CMK (cell line): Measurements from ENCODE around the gene SLC4A11.
"Not testable (repeated sequence)": the region's sequence is repeated elsewhere in the genome, so short reads cannot be mapped to it uniquely, and the experiment has no call there.

ENCODE experiments used
- DNase-seq: peaks from one replicate; pipeline ENCODE4 v3.0.0-alpha.2; 2010; ENCODE audit warnings: low read depth

The SLC4A11 gene

DNA sequence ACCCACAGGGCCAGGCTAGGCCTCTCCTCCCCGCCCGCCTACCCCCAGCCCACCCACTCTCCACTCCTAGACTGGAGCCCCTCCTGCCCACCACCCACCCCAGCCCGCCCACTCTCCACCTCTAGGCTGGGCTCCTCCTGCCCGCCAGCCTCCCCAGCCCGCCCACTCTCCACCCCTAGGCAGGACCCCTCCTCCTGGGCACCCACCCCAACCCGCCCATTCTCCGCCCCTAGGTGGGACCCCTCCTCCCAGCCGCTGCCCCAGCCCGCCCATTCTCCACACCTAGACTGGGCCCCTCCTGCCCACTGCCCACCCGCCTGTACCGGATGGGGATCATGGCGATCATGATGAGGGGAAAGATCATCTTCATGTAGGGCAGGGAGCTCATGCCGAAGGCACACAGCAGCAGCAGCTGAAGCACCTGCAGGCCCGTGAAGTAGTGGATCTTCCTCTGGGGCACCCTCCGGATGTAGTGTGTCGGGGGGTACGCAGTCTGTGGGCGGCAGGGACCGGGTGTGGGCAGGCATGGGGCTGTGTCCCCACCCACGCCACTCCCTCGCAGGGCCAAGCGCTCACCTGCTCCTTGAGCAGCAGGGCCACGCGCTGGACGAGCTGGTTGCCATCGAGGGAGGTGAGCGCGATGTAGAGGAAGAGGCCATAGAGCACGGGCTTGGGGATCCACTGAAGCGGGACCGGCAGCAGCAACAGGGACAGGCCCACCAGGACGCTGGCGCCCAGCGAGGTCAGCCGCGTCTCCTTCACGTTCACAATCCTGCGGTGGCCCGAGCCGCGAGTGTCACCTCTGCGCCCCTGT, 10.8 kb downstream of the SLC4A11 start:
- DNase-seq, result no peak

GRCh38 chr20:3227506-3227905, 11.5 kb downstream of the SLC4A11 start:
- no peak for DNase-seq

DNA sequence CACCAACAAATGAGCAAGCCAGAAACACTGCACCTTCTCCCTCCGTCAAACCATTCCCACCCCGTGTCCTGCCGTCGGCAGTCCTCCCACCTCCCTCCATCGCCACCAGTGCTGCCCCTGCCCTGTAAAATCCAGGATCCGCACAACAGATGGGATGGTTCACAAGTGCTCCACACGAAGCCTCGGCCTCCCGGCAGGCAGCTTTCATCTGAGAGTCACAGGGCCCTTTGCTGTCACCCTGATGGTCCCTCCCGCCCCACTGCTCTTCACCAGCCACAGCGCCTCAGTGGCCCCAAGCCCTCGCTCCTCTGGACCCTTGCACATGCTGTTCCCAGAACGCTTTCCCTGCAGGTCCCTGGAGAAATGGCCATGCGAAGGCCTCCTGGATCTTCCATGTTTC, 12.1 kb downstream of the SLC4A11 start:
- DNase-seq, result no peak

- DNase-seq, result no peak
Measured at GRCh38 chr20:3226093-3226492, 12.9 kb downstream of the SLC4A11 start.

DNA sequence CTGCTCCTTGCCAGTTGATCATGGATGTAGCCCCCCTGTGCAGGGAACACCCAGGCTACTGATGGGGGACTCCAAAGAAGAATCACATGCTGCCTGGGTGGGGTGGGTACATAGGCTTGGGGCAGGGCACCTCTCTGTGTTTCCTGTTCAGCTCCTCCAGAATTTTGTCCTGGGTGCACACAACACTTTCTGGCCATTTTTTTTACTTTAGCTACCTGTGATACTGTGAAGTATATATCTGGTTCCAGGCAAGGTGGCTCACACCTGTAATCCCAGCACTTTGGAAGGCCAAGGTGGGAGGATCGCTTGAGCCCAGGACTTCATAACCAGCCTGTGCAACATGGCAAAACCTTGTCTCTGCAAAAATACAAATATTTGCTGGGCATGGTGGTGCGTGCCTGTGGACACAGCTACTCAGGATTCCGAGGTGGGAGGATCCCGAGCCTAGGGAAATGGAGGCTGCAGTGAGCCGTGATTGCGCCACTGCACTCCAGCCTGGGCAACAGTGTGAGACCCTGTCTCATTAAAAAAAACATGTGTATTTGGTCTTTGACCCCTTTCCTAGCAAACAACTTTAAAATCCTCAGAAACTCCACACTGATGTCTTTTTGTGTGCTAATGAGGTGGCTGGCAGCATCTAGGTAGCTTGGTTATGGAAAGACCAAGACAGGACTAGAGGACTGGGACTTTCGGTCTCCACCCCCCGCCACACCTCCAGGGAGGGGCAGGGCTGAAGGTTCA, 14.1 kb downstream of the SLC4A11 start:
- no peak for DNase-seq

GRCh38 chr20:3223994-3224680, 14.9 kb downstream of the SLC4A11 start:
- DNase-seq, result no peak

DNA sequence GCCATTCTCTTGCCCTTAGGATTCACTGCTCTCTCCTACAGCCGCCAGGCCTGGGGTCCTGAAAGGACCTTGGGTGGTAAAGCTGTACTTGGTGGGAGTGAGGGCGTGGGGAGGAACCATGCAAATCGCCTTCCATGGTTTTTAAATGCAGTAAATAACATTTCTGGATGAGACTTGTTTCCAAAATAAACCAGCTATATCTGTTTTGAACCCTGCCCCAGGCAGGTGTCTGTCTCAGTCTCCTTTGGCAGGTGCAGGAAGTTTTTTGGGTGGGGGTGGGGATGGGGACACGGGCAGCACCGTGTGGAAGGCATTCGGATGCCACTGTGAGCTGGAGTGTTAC, 15.4 kb downstream of the SLC4A11 start:
- no peak for DNase-seq

DNA sequence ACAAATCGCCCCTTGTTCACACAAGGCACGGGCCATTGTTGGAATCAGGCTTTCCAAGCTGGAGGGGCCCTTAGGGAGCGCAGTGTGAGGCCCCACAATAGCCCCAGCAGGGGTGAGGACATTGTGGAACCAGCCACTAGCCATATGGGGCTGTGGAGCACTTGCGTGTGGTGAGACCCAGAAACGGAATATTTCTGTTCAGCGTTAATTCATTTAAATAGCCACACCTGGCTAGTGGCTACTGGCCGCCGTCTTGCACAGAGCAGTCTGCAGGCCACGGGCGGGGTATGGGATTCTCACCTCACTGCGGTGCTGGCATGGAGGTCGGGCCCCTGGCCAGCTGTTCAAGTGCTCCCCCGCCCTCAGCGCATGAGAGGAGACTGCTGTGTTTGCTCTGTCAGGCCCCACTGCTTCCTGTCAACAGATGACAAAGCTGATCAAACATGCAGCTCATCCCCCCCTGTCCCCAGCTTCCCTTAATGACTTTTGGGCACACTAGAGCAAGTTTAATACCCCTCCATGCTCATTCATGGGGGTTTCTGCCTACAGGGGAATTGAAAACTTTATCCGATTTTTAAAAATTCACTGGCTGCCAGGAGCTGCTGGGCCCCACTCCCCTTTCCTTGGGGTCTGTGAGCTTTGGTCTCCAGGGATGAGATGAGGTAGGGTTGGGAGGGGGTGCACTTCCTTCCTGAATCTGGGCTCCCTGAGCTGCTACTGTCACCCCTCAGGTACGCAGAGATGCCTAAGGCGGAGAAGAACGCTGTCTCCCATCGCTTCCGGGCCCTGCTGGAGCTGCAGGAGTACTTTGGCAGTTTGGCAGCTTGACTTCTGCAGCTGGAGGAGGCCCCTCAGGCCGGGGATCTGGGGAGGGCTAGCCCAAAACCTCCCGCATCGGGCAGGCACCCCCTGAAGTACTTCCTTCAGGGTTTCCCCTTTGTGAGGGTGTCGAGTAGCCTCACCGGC, 16.1 kb downstream of the SLC4A11 start:
- peak; percentile 83 for DNase-seq

GRCh38 chr20:3221398-3222226, 17.4 kb downstream of the SLC4A11 start:
- no peak for DNase-seq

- no peak for DNase-seq
Measured at GRCh38 chr20:3218307-3218988, 20.5 kb downstream of the SLC4A11 start.

DNA sequence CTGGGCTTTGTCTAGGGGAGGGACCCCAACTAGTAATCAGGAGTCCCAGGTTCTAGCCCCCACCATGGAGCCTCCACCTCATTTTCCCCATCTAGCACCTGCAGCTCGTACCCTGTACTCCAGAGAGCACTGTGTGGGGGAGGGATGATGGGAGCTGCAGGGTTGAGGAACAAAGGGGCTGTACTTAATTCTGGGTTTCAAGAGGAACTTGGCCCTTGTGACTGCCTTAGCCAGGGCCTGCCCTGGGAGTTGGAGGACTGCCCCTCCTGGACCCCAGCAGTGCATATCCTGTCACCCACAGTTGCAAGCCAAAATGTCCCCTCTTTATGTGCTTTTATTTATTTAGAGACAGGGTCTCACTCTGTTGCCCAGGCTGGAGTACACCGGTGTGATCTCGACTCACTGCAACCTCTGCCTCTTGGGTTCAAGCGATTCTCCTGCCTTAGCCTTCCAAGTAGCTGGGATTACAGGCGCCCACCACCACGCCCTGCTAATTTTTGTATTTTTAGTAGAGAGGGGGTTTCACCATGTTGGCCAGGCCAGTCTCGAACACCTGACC, 23.6 kb downstream of the SLC4A11 start:
- DNase-seq, result not testable (repeated sequence)

DNA sequence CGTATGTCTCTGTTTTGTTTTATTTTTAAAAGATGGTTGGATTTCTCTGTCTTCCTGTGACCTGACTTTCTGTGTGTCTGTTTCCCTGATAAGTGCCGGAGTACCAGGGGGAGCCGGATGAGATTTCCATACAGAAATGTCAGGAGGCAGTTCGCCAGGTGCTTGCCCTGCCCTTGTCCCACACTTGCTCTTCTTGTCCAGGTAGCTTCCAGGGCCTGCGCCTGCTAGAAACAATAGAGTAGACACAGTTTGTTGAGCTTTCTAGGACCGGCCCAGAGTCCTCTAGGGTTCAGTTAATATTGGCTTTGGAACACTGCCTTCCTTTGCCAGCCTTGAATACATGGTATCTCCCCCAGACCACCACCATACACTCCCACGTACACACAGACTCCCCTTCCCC, 25.8 kb downstream of the SLC4A11 start:
- no peak for DNase-seq

- no peak for DNase-seq
Measured at GRCh38 chr20:3210346-3210745, 28.6 kb downstream of the SLC4A11 start.

GRCh38 chr20:3209946-3210317, 29.1 kb downstream of the SLC4A11 start:
- no peak for DNase-seq

DNA sequence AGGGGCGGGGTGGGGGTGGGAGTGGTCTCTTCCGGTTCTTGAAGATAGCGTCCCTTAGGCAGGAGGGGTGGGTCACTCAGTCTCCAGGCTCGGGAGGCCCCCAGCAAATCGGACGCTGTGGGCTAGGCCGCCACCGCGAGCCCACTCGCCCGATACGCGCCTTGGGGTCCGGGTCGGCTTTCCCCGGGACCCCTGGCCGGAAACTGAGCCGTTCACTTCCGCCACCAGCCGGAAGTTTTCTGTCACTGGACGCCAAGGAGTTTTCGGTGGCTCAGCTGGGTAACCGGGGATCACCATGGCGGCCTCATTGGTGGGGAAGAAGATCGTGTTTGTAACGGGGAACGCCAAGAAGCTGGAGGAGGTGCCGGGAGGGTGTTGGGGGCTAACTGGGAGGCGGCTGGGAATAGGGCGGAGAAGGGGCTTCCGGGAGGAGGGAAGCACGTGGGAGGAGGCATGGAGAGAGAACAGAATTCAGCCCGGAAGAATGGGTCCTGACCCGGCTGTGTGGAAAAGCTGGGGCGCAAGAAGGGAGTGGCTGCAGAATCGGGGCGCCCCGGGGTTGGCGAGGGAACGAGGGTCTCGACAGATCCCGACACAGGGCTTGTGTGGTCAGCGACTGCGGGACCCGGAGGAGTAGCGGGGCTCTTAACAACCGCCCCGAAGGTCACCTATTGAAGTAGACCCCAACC, 29.6 kb downstream of the SLC4A11 start, which contains the start of gene ITPA:
TSS of gene ITPA (plus strand) at position 242 of the 689 bp plus-strand sequence. CDS start at position 296, 54 bp downstream.
- DNase-seq, result peak; percentile 71

- no peak for DNase-seq
Measured at GRCh38 chr20:3208786-3209256, 30.2 kb downstream of the SLC4A11 start.

GRCh38 chr20:3204124-3204794, 34.7 kb downstream of the SLC4A11 start, which contains the start of gene DDRGK1:
Gene DDRGK1, minus strand, starts transcription at chr20:3204682. Its CDS starts 55 bp downstream, at chr20:3204627.
- peak; percentile 78 for DNase-seq
